Panc1 (cell line): ENCODE results near the gene EPB41L5.

Experiments
- CTCF ChIP-seq: fragments of 450-650 bp; IDR thresholded peaks from 2 replicates; pipeline ENCODE4 v1.5.1; 2017; ENCODE audit warnings: mild to moderate bottlenecking
- POLR2AphosphoS5 ChIP-seq: IDR thresholded peaks from 2 replicates; pipeline ENCODE4 v1.6.1; 2012; ENCODE audit warnings: mild to moderate bottlenecking, low read depth, low read length, moderate library complexity
- REST ChIP-seq, 2 experiments: IDR thresholded peaks; 2 replicates each; pipeline ENCODE4 v1.6.1; 2011 to 2012; ENCODE audit warnings: low read depth in 2 of 2, control low read depth in 1 of 2, low read length in 1 of 2, mild to moderate bottlenecking in 1 of 2, moderate library complexity in 1 of 2; ENCODE audit not compliant: insufficient read depth in 1 of 2
- TCF7L2 ChIP-seq: IDR thresholded peaks from 2 replicates; pipeline ENCODE4 v1.6.1; 2011; ENCODE audit warnings: mild to moderate bottlenecking, low read depth, low read length, inconsistent platforms

DNA sequence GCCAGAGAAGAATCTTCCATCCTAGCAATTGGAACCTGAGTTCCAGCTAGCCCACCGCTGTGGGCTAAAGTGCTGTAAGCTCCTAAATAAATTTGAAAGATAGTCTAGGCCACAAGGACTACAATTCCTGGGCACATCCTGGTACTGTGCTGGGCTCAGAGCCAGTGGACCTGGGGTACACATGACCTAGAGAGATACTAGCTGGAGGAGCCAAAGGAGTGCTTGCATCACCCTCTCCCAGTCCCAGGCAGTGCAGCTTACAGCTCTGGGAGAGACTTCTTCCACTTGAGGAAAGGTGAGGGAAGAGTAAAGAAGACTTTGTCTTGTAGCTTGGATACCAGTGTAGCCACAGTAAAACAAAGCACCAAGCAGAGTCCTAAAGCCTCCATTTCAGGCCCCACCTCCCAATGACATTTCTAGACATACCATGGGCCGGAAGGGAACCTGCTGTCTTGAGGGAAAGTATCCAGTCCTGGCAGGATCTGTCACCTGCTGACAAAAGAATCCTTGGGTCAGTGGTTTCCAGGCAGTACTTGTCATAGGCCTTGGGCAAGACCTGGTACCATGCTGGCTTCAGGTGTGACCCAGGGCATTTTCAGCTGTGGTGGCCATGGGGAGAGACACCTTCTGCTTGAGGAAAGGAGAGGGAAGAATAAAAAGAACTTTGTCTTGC is 120.8 kb downstream of the EPB41L5 start:
- no peak for TF ChIP-seq CTCF
- TF ChIP-seq REST (IDR thresholded peaks at IDR 0.05; ENCODE audit: insufficient read depth in 1 of 2, low read depth in 2 of 2, low read length in 1 of 2): no peak
- TF ChIP-seq POLR2AphosphoS5: no peak
- TF ChIP-seq TCF7L2: no peak
